ENCODE results near the gene CTNNA3.

CTNNA3 gene

GRCh38 chr10:67259319-67259929, 436.6 kb downstream of the CTNNA3 start:
- no peak for TF ChIP-seq CTCF (IDR thresholded peaks at IDR 0.05; ENCODE audit: low read depth, low read length)
- H3K4me3 ChIP-seq (ENCODE audit: low read depth, low read length) = no peak overlapping the region
- in situ Hi-C loops (cut with HindIII; ENCODE audit: low sequenced_read_pairs) = no loop called here
- no peak for DNase-seq (ENCODE audit: low read depth, low spot score)

- DNase-seq (ENCODE audit: low read depth, low spot score) = no peak
- TF ChIP-seq CTCF (IDR thresholded peaks at IDR 0.05; ENCODE audit: low read depth, low read length) = no peak
- in situ Hi-C loops (cut with HindIII; ENCODE audit: low sequenced_read_pairs) = no loop called here
Observed at GRCh38 chr10:67257427-67258144, 438.4 kb downstream of the CTNNA3 start.

GRCh38 chr10:67257018-67257417, 439.0 kb downstream of the CTNNA3 start:
- in situ Hi-C loops (cut with HindIII; ENCODE audit: low sequenced_read_pairs) = no loop called here
- no peak for DNase-seq (ENCODE audit: low read depth, low spot score)
- no peak for TF ChIP-seq CTCF (IDR thresholded peaks at IDR 0.05; ENCODE audit: low read depth, low read length)
- H3K4me3 ChIP-seq (ENCODE audit: low read depth, low read length) = no peak overlapping the region

More at GRCh38 chr10:67257427-67258144, 438.4 kb downstream of the CTNNA3 start:
- no peak overlapping the region for H3K4me3 ChIP-seq (ENCODE audit: low read depth, low read length)

- no peak overlapping the region for H3K4me3 ChIP-seq (ENCODE audit: low read depth, low read length)
- no peak for TF ChIP-seq CTCF (IDR thresholded peaks at IDR 0.05; ENCODE audit: low read depth, low read length)
- no peak for DNase-seq (ENCODE audit: low read depth, low spot score)
- in situ Hi-C loops (cut with HindIII; ENCODE audit: low sequenced_read_pairs) = no loop called here
Observed at GRCh38 chr10:67250686-67251085, 445.3 kb downstream of the CTNNA3 start.

GRCh38 chr10:67246066-67246555, 449.9 kb downstream of the CTNNA3 start:
- no peak for DNase-seq (ENCODE audit: low read depth, low spot score)
- H3K4me3 ChIP-seq (ENCODE audit: low read depth, low read length) = no peak overlapping the region
- in situ Hi-C loops (cut with HindIII; ENCODE audit: low sequenced_read_pairs) = no loop called here
- no peak for TF ChIP-seq CTCF (IDR thresholded peaks at IDR 0.05; ENCODE audit: low read depth, low read length)

- in situ Hi-C loops (cut with HindIII; ENCODE audit: low sequenced_read_pairs) = no loop called here
- DNase-seq (ENCODE audit: low read depth, low spot score) = no peak
- no peak for TF ChIP-seq CTCF (IDR thresholded peaks at IDR 0.05; ENCODE audit: low read depth, low read length)
- H3K4me3 ChIP-seq (ENCODE audit: low read depth, low read length) = no peak overlapping the region
Observed at GRCh38 chr10:67242528-67242927, 453.5 kb downstream of the CTNNA3 start.
